A673 (cell line): Measurements from ENCODE around the gene IFI16. TPM values are rescaled to one million over a fixed set of nuclear protein-coding genes. Genes with fewer than 3 reads are reported as not detected.

Experiments
- BruUV-seq: library from RNA; stranded (reverse); fragments of 400-500 nt; replicated peaks from 2 replicates; lab custom pipeline; 2021; lab: Mats Ljungman, UMichigan
- CTCF ChIA-PET: fragments of 300-600 bp; sonication (Branson Sonifier 250); formaldehyde crosslinking; loops from one replicate; lab custom pipeline; 2022; ENCODE audit warnings: antibody characterized with exemption; lab: Charles Lee
- POLR2A ChIA-PET: fragments of 300-600 bp; sonication (Branson Sonifier 250); formaldehyde crosslinking; loops from one replicate; lab custom pipeline; 2022; ENCODE audit warnings: antibody characterized with exemption; ENCODE audit not compliant: low non-redundant PET; lab: Charles Lee
- DNase-seq: peaks from one replicate; pipeline ENCODE4 v3.0.0-alpha.2; 2015; ENCODE audit warnings: low spot score
- H3K27ac ChIP-seq: fragments of 200-600 bp; sonication (generic); 2 replicates; pipeline ENCODE4 v1.5.1; 2016; ENCODE audit warnings: mixed run types, low read depth, mild to moderate bottlenecking, mixed read lengths, antibody characterized with exemption, low read length; ENCODE audit not compliant: poor library complexity, severe bottlenecking
- H3K27me3 ChIP-seq: fragments of 200-600 bp; sonication (generic); replicated peaks from 2 replicates; pipeline ENCODE4 v1.6.1; 2017; ENCODE audit warnings: mixed run types, low read depth, mild to moderate bottlenecking, mixed read lengths, antibody characterized with exemption, low read length; ENCODE audit not compliant: insufficient read depth, poor library complexity
- H3K36me3 ChIP-seq: fragments of 200-600 bp; sonication (generic); 2 replicates; pipeline ENCODE4 v1.6.1; 2016; ENCODE audit warnings: mixed run types, mild to moderate bottlenecking, mixed read lengths, antibody characterized with exemption, low read length; ENCODE audit not compliant: insufficient read depth, poor library complexity, severe bottlenecking
- H3K4me1 ChIP-seq: fragments of 200-600 bp; sonication (generic); 2 replicates; pipeline ENCODE4 v1.6.1; 2017; ENCODE audit warnings: mixed run types, mild to moderate bottlenecking, mixed read lengths, antibody characterized with exemption, low read length; ENCODE audit not compliant: insufficient read depth, poor library complexity, severe bottlenecking
- H3K4me3 ChIP-seq: fragments of 200-600 bp; sonication (generic); 2 replicates; pipeline ENCODE4 v1.5.1; 2016; ENCODE audit warnings: low read depth, mixed run types, mild to moderate bottlenecking, mixed read lengths, low read length; ENCODE audit not compliant: poor library complexity, severe bottlenecking
- H3K9me3 ChIP-seq: fragments of 200-600 bp; sonication (generic); 2 replicates; pipeline ENCODE4 v1.6.1; 2016; ENCODE audit warnings: mixed run types, low read depth, mild to moderate bottlenecking, mixed read lengths, antibody characterized with exemption, low read length; ENCODE audit not compliant: poor library complexity, severe bottlenecking
- CTCF ChIP-seq: fragments of 300-800, 200-600 bp; sonication (generic); conservative IDR thresholded peaks from 2 replicates; pipeline ENCODE4 v1.5.1; 2017; ENCODE audit warnings: low read depth, mild to moderate bottlenecking, antibody characterized with exemption, low read length, moderate library complexity, mixed read lengths
- EZH2 ChIP-seq: fragments of 200-600 bp; sonication (generic); IDR thresholded peaks from 2 replicates; pipeline ENCODE4 v1.6.1; 2017; ENCODE audit warnings: borderline replicate concordance, low read depth, mild to moderate bottlenecking, mixed read lengths, antibody characterized with exemption, low read length; ENCODE audit not compliant: poor library complexity, severe bottlenecking
- intact Hi-C: fragments of 100-400 bp; cut with micrococcal nuclease; formaldehyde crosslinking; loops from one replicate; pipeline ENCODE4 v1.10.0; 2022; ENCODE audit not compliant: unreplicated experiment
- total RNA-seq: library from RNA; stranded (reverse); gene quantifications from 2 replicates; pipeline ENCODE4 v1.2.3, GENCODE V29; 2021

The IFI16 gene
- total RNA-seq, 1 experiment from 2014 or later = 87.4 TPM

DNA sequence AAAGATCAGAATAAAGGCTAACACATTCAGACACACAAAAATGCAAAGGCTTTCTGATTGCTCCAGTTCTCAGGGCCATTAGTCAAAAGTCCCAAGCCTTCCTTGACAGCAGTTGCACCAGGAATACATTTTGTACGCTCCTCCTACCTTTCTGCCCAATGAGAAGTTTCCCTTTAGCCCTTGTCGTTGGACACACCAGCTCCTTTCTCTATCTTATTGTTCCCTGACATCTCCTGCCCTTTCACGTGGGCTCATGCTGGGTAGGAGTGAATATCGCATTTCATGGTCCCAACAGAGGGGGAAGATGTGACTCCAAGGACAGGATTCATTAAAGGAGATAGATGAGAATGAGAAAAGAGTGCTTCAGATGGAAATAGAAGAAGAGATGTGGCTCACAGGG is 33.5 kb upstream of the IFI16 start:
- Histone ChIP-seq H3K27me3 (peaks cover 26% of the 10 kb centered on the region), H3K4me1 (no peaks in the 10 kb centered on the region), H3K9me3 (no peaks in the 10 kb centered on the region), H3K36me3 (no peaks in the 10 kb centered on the region), H3K4me3 (no peak overlapping the region), H3K27ac (no peak overlapping the region)
- BruUV-seq = no TSS peak
- CTCF ChIA-PET = no interaction called here
- intact Hi-C loops = no loop called here
- no peak for TF ChIP-seq EZH2
- TF ChIP-seq CTCF = no peak
- DNase-seq = no peak
- POLR2A ChIA-PET = no interaction called here

DNA sequence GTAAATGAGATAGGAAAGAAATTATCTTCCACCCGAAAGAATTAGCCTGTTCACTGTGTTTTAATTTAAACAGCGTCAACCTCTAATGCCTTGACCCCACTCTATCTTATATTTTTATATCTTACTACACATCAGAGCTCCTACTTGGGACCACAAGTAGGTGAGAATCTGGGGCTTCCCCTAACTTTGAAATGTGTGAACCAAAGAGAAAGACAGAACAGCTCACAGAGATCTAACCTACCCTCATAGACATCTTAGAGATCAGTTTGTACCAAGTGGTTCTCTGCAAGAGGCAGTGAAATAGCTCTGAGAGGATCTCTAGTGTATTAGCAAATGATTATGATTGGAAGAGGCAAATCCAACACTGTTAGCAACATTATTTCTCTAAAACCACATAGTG is 31.0 kb upstream of the IFI16 start:
- Histone ChIP-seq H3K27me3 (peaks cover 22% of the 10 kb centered on the region), H3K4me1 (no peaks in the 10 kb centered on the region), H3K4me3 (no peak overlapping the region), H3K9me3 (no peaks in the 10 kb centered on the region), H3K36me3 (no peaks in the 10 kb centered on the region), H3K27ac (no peak overlapping the region)
- intact Hi-C loops = no loop called here
- ChIA-PET CTCF (no interaction called here), POLR2A (no interaction called here)
- no TSS peak for BruUV-seq
- no peak for DNase-seq
- TF ChIP-seq EZH2 (no peak), CTCF (no peak)

- Histone ChIP-seq H3K4me3 (no peak overlapping the region), H3K9me3 (no peaks in the 10 kb centered on the region)
- CTCF ChIA-PET = no interaction called here
These were observed 30.5 kb upstream of the IFI16 start for GRCh38 chr1:158979229-158979628.

More at GRCh38 chr1:158979229-158979628, 30.5 kb upstream of the IFI16 start:
- TF ChIP-seq CTCF = no peak
- no peak for TF ChIP-seq EZH2
- POLR2A ChIA-PET = no interaction called here
- DNase-seq = no peak
- Histone ChIP-seq H3K4me1 (no peaks in the 10 kb centered on the region), H3K27ac (no peak overlapping the region), H3K27me3 (peaks cover 22% of the 10 kb centered on the region), H3K36me3 (no peaks in the 10 kb centered on the region)
- intact Hi-C loops = no loop called here
- no TSS peak for BruUV-seq
